Muscle of arm (tissue), 12 donors: ENCODE measurements around the gene PRPF38B. TPM values are rescaled to one million over a fixed set of nuclear protein-coding genes. Genes with fewer than 3 reads are reported as not detected.

Source experiments
- DNase-seq: peaks from one replicate; pipeline ENCODE4 v3.0.0-alpha.2; 2013
- polyA plus RNA-seq, 12 donors: library from polyadenylated mRNA; unstranded; fragments of 120-200 nt; gene quantifications; one replicate each; pipeline ENCODE4 v1.2.1, GENCODE V29; 2013; ENCODE audit not compliant: insufficient read length in 12 of 12

PRPF38B gene
- polyA plus RNA-seq, 12 donors = 37.0 to 76.1 (median 43.3) TPM; not detected in 1

GRCh38 chr1:108749081-108749480, 57.0 kb downstream of the PRPF38B start:
- DNase-seq = no peak

GRCh38 chr1:108750476-108751181, 58.5 kb downstream of the PRPF38B start:
- no peak for DNase-seq

Other genes starting within 250 kb of the PRPF38B start
- gene NBPF6, start 242.0 kb upstream of the PRPF38B start, polyA plus RNA-seq = not detected
- gene EEIG2, start 132.2 kb upstream of the PRPF38B start, polyA plus RNA-seq = 10 to 100 TPM in 11 of 12 donors, not detected in 1; 10.0 to 18.4 (median 14.0) TPM
- gene HENMT1, start 31.2 kb upstream of the PRPF38B start, polyA plus RNA-seq = 10 to 100 TPM in 11 of 12 donors, not detected in 1; 13.9 to 29.4 (median 20.7) TPM
- gene FNDC7, start 20.6 kb downstream of the PRPF38B start, polyA plus RNA-seq = not detected
- gene STXBP3, start 54.4 kb downstream of the PRPF38B start, polyA plus RNA-seq = 10 to 100 TPM in 11 of 12 donors, not detected in 1; 22.1 to 47.1 (median 35.4) TPM
- gene AKNAD1, start 164.8 kb downstream of the PRPF38B start, polyA plus RNA-seq = 1 to 10 TPM in 10 of 12 donors, not detected in 2; 1.0 to 3.4 (median 2.1) TPM
- 10 to 100 TPM in 11 of 12 donors, not detected in 1; 31.4 to 55.8 (median 45.3) TPM for gene GPSM2, start 184.7 kb downstream of the PRPF38B start, polyA plus RNA-seq